B cell (primary cell): ENCODE data around the gene CHST10. TPM values are rescaled to one million over a fixed set of nuclear protein-coding genes. Genes with fewer than 3 reads are reported as not detected.

Source experiments
- ATAC-seq: fragments of 200-7000 bp; cut with Tn5 transposase; one replicate; pipeline ENCODE4 v1.10.0; 2021; ENCODE audit warnings: low read depth, mild to moderate bottlenecking, moderate number of reproducible peaks, moderate library complexity
- CTCF ChIA-PET: fragments of 350-600 bp; sonication (Branson Sonifier 250); formaldehyde crosslinking; loops from one replicate; lab custom pipeline; 2021; ENCODE audit warnings: antibody characterized with exemption, inconsistent platforms; lab: Charles Lee
- POLR2A ChIA-PET: fragments of 350-600 bp; sonication (Branson Sonifier 250); formaldehyde crosslinking; loops from one replicate; lab custom pipeline; 2021; ENCODE audit warnings: antibody characterized with exemption; lab: Charles Lee
- DNase-seq: peaks from one replicate; pipeline ENCODE4 v3.0.0; 2013
- H2AFZ ChIP-seq: 2 replicates; pipeline ENCODE4 v1.6.1; 2012; ENCODE audit warnings: mild to moderate bottlenecking, low read depth, low read length; ENCODE audit not compliant: insufficient read depth, poor library complexity, severe bottlenecking
- H3K27ac ChIP-seq, 2 donors: 1 replicate in 1 of 2; 2 replicates in 1 of 2; pipeline ENCODE4 v1.5.1; 2012 to 2013; ENCODE audit warnings: low read length in 2 of 2, mild to moderate bottlenecking in 2 of 2, moderate library complexity in 1 of 2
- H3K27me3 ChIP-seq, 4 experiments: fragments of 200-600 bp in 1 of 4; sonication (generic) in 1 of 4; replicated peaks in 1 of 4; 1 replicate in 2 of 4; 2 replicates in 2 of 4; pipeline versions ENCODE4 v1.6.1 to v1.7.0; 2013 to 2016; ENCODE audit warnings: low read length in 3 of 4, mild to moderate bottlenecking in 2 of 4, mixed read lengths in 1 of 4, moderate library complexity in 1 of 4; ENCODE audit not compliant: insufficient read depth in 4 of 4, control insufficient read depth in 3 of 4; ENCODE audit errors: control extremely low read depth in 1 of 4
- H3K36me3 ChIP-seq, 2 experiments: replicated peaks in 1 of 2; 1 replicate in 1 of 2; 2 replicates in 1 of 2; pipeline versions ENCODE4 v1.6.1 to v1.7.1; 2013; ENCODE audit warnings: low read length in 1 of 2; ENCODE audit not compliant: insufficient read depth in 2 of 2, control insufficient read depth in 1 of 2; ENCODE audit errors: control extremely low read depth in 1 of 2, extremely low read depth in 1 of 2
- H3K4me1 ChIP-seq, 2 donors: fragments of 200-600 bp in 1 of 2; sonication (generic) in 1 of 2; 1 replicate in 1 of 2; 2 replicates in 1 of 2; pipeline versions ENCODE4 v1.5.1 to v1.6.1; 2013 to 2017; ENCODE audit warnings: low read length in 2 of 2; ENCODE audit not compliant: control insufficient read depth in 2 of 2, insufficient read depth in 2 of 2
- H3K4me2 ChIP-seq: replicated peaks from 2 replicates; pipeline ENCODE3; 2012; ENCODE audit warnings: mild to moderate bottlenecking, low read depth, low read length; ENCODE audit not compliant: poor library complexity, severe bottlenecking
- H3K4me3 ChIP-seq, 5 experiments: fragments of 200-600 bp in 1 of 5; sonication (generic) in 1 of 5; 1 replicate in 3 of 5; 2 replicates in 2 of 5; pipeline versions ENCODE4 v1.5.1 to v1.7.0; 2011 to 2016; ENCODE audit warnings: low read length in 4 of 5, mild to moderate bottlenecking in 4 of 5, low read depth in 2 of 5, control low read depth in 1 of 5, moderate library complexity in 1 of 5; ENCODE audit not compliant: insufficient read depth in 1 of 5; ENCODE audit errors: control extremely low read depth in 1 of 5, extremely low read depth in 1 of 5
- H3K79me2 ChIP-seq: fragments of 200-600 bp; sonication (generic); one replicate; pipeline ENCODE4 v1.6.0; 2016; ENCODE audit warnings: low read length; ENCODE audit not compliant: control insufficient read depth, insufficient read depth
- H3K9ac ChIP-seq: fragments of 200-600 bp; sonication (generic); 2 replicates; pipeline ENCODE4 v1.6.1; 2017; ENCODE audit warnings: mild to moderate bottlenecking, low read length, moderate library complexity
- H3K9me3 ChIP-seq, 3 donors: one replicate each; pipeline versions ENCODE4 v1.6.1 to v1.7.1; 2013; ENCODE audit warnings: low read length in 2 of 3; ENCODE audit not compliant: control insufficient read depth in 2 of 3, insufficient read depth in 1 of 3; ENCODE audit errors: control extremely low read depth in 1 of 3
- H4K20me1 ChIP-seq: 2 replicates; pipeline ENCODE4 v1.6.0; 2012; ENCODE audit warnings: mild to moderate bottlenecking, low read length; ENCODE audit not compliant: insufficient read depth, control insufficient read depth, poor library complexity, severe bottlenecking
- H3K27ac Mint-ChIP-seq: one replicate; pipeline ENCODE4 v1.8.0; 2021; ENCODE audit warnings: mixed read lengths
- H3K27me3 Mint-ChIP-seq: one replicate; pipeline ENCODE4 v1.8.0; 2021; ENCODE audit warnings: mixed read lengths
- H3K4me1 Mint-ChIP-seq: one replicate; pipeline ENCODE4 v1.8.0; 2021; ENCODE audit warnings: mixed read lengths
- H3K4me3 Mint-ChIP-seq: one replicate; pipeline ENCODE4 v1.8.0; 2021; ENCODE audit warnings: mixed read lengths
- H3K9me3 Mint-ChIP-seq: one replicate; pipeline ENCODE4 v1.8.0; 2022; ENCODE audit warnings: mixed read lengths; ENCODE audit not compliant: insufficient read depth
- CTCF ChIP-seq: fragments of 200-600 bp; IDR thresholded peaks from one replicate; pipeline ENCODE4 v1.8.0; 2022; ENCODE audit warnings: antibody characterized with exemption, mild to moderate bottlenecking
- EZH2 ChIP-seq: IDR thresholded peaks from 2 replicates; pipeline ENCODE4 v1.6.1; 2012; ENCODE audit warnings: borderline replicate concordance, low read depth, mild to moderate bottlenecking, moderate library complexity, low read length; ENCODE audit not compliant: insufficient read depth, poor library complexity, severe bottlenecking
- WGBS: methylation state at CpG from one replicate; pipeline ENCODE4 v1.1.5; 2013; ENCODE audit warnings: missing lambda C conversion rate; ENCODE audit not compliant: insufficient coverage; 5-methylcytosine and 5-hydroxymethylcytosine counted together
- intact Hi-C: fragments of 100-400 bp; cut with micrococcal nuclease; formaldehyde crosslinking; loops from one replicate; pipeline ENCODE4 v1.10.0; 2022
- polyA plus RNA-seq: library from polyadenylated mRNA; depleted of rRNA; stranded (reverse); fragments of >200 nt; gene quantifications from 2 replicates; pipeline ENCODE4 v1.2.3, GENCODE V29; 2012
- total RNA-seq, 2 donors: library from RNA; stranded (reverse); fragments of 120-200 nt in 1 of 2; gene quantifications; 1 replicate in 1 of 2; 2 replicates in 1 of 2; pipeline versions ENCODE4 v1.2.3 to v1.2.4, GENCODE V29; 2013 to 2022

The CHST10 gene
- total and polyA plus RNA-seq, 2 donors (not counting 1 experiment from before 2014, with no cell fraction given): 5.2 to 9.9 TPM

DNA sequence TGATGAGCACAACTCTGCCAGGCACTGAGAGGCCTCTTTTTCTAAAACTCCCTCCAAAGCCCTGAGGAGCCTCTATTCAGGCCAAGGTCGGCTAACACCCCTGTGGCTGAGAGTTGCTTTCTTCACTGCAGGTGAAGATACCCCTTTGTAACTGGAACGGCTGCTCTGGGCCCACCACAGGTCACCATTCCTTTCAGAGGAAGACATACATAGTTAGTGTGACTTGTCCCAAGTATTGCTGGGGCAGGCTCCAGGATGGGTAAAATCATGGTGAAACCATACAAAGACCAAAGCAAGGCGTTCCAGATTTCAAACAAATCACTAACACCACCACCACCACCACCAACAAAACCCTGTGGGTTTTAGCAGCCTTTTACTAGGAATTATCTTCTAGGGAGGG is 36.8 kb downstream of the CHST10 start:
- 86% methylated on average over 1 of the region's 3 CpGs for WGBS
- no peak for DNase-seq
- no peak overlapping the region for H3K4me2 ChIP-seq
- Mint-ChIP-seq H3K27ac (no peak overlapping the region), H3K4me1 (peaks cover 8% of the 10 kb centered on the region), H3K27me3 (no peaks in the 10 kb centered on the region), H3K9me3 (no peaks in the 10 kb centered on the region), H3K4me3 (no peak overlapping the region)
- intact Hi-C loops: loop anchor here (1.0 to 5.0 kb wide), 4 partner anchors 14 to 821 kb away; partner anchors contain the start of gene CHST10
- peaks cover 0 to 6% of the 10 kb centered on the region in 2 donors for H3K4me1 ChIP-seq
- no peaks in the 10 kb centered on the region for H4K20me1 ChIP-seq
- H3K9me3 ChIP-seq: no peaks in the 10 kb centered on the region
- H3K27ac ChIP-seq: no peak overlapping the region
- no peaks in the 10 kb centered on the region for H3K36me3 ChIP-seq
- H3K79me2 ChIP-seq: no peaks in the 10 kb centered on the region
- ChIA-PET POLR2A (no interaction called here), CTCF (interaction anchor here (0.6 to 6.3 kb wide), 27 partner anchors 8 to 823 kb away, joined by 3 to 137 read pairs (median 4); partner anchors contain the start of gene CHST10)
- TF ChIP-seq CTCF: no peak
- TF ChIP-seq EZH2: no peak
- ATAC-seq: no peak
- H2AFZ ChIP-seq: peak overlapping the region; percentile 26
- no peak overlapping the region for H3K4me3 ChIP-seq
- no peak overlapping the region for H3K9ac ChIP-seq
- H3K27me3 ChIP-seq: peaks cover 0 to 4% (median 0%) of the 10 kb centered on the region in 4 experiments

- Histone ChIP-seq H3K36me3 (no peaks in the 10 kb centered on the region), H3K27ac (no peak overlapping the region), H3K9me3 (peaks cover 0 to 9% (median 7%) of the 10 kb centered on the region in 3 donors), H2AFZ (no peak overlapping the region), H3K4me2 (no peak overlapping the region), H3K27me3 (peaks cover 0 to 7% (median 0%) of the 10 kb centered on the region in 4 experiments), H4K20me1 (no peaks in the 10 kb centered on the region), H3K4me1 (peaks cover 0 to 6% of the 10 kb centered on the region in 2 donors), H3K4me3 (no peak overlapping the region), H3K9ac (no peak overlapping the region), H3K79me2 (no peaks in the 10 kb centered on the region)
- ChIA-PET POLR2A (interaction anchor here (0.6 kb wide), 1 partner anchor 594 kb away, joined by 6 read pairs; no protein-coding TSS in a partner anchor), CTCF (interaction anchor here (1.6 to 6.3 kb wide), 2 partner anchors 13 to 114 kb away, joined by 5 to 137 read pairs; no protein-coding TSS in a partner anchor)
- H3K27ac Mint-ChIP-seq: no peak overlapping the region
- TF ChIP-seq CTCF (no peak), EZH2 (no peak)
- no peak for DNase-seq
- ATAC-seq: no peak
- intact Hi-C loops: no loop called here
- peaks cover 8% of the 10 kb centered on the region for H3K4me1 Mint-ChIP-seq
- H3K27me3 Mint-ChIP-seq: peaks cover 12% of the 10 kb centered on the region
- no peak overlapping the region for H3K4me3 Mint-ChIP-seq
- WGBS: 99% methylated on average over 7 of the region's 7 CpGs
- H3K9me3 Mint-ChIP-seq: peaks cover 3% of the 10 kb centered on the region
Measured at GRCh38 chr2:100376836-100377235, 40.6 kb downstream of the CHST10 start.
